ENCODE measurements around the gene TAF11. TPM values are rescaled to one million over a fixed set of nuclear protein-coding genes. Genes with fewer than 3 reads are reported as not detected.

Gene TAF11
- total and polyA plus RNA-seq, 2 donors (not counting 3 experiments of a cell fraction or from before 2014, with no cell fraction given): 30.7 to 37.1 TPM

GRCh38 chr6:34916348-34916967, 28.6 kb upstream of the TAF11 start:
- no peaks in the 10 kb centered on the region for H4K20me1 ChIP-seq (replicated peaks; ENCODE audit: control insufficient read depth, extremely low read depth, insufficient read depth, low read length)
- H3K4me3 ChIP-seq (replicated peaks in 1 of 3; ENCODE audit: insufficient read depth in 1 of 3, low read depth in 1 of 3, low read length in 3 of 3): no peak overlapping the region
- H3K36me3 ChIP-seq (ENCODE audit: control insufficient read depth in 2 of 2, extremely low read depth in 1 of 2, insufficient read depth in 2 of 2, low read length in 2 of 2): no peaks in the 10 kb centered on the region
- DNase-seq (ENCODE audit: low read depth, low spot score) (no peak), FAIRE-seq (no peak)
- no peak overlapping the region for H3K4me2 ChIP-seq (ENCODE audit: insufficient read depth, low read length)
- H3K27ac ChIP-seq (ENCODE audit: insufficient read depth, low read depth, low read length): no peak overlapping the region
- no peak overlapping the region for H3K9ac ChIP-seq (replicated peaks; ENCODE audit: extremely low read depth, insufficient read depth, low read length)
- POLR2A ChIA-PET: no interaction called here
- H3K27me3 ChIP-seq (ENCODE audit: control insufficient read depth in 2 of 2, insufficient read depth in 2 of 2, low read length in 2 of 2): no peaks in the 10 kb centered on the region
- dilution Hi-C loops (cut with MboI; ENCODE audit: extremely low pct_ligation_motif_present, low sequenced_read_pairs): no loop called here
- H3K9me3 ChIP-seq (replicated peaks; ENCODE audit: control insufficient read depth, insufficient read depth, low read length): no peaks in the 10 kb centered on the region
- intact Hi-C loops (cut with micrococcal nuclease): no loop called here
- no peaks in the 10 kb centered on the region for H3K9me1 ChIP-seq (replicated peaks; ENCODE audit: control insufficient read depth, extremely low read depth, insufficient read depth, low read length)
- no peak for TF ChIP-seq MAX (IDR thresholded peaks at IDR 0.05; ENCODE audit: insufficient read depth, insufficient read length)
- TF ChIP-seq POLR2AphosphoS5 (IDR thresholded peaks at IDR 0.05; ENCODE audit: insufficient read depth, low read depth, low read length): no peak
- no peak for TF ChIP-seq GATA2 (IDR thresholded peaks at IDR 0.05; ENCODE audit: insufficient read depth, insufficient read length, low read depth, low read length)
- no peak for TF ChIP-seq POLR2A (IDR thresholded peaks at IDR 0.05; ENCODE audit: low read depth, low read length)
- TF ChIP-seq JUN (IDR thresholded peaks at IDR 0.05; ENCODE audit: borderline replicate concordance, insufficient read depth, insufficient read length, low read depth): no peak
- TF ChIP-seq CTCF (IDR thresholded peaks at IDR 0.05; ENCODE audit: extremely low read depth in 1 of 2, insufficient read depth in 1 of 2, low read depth in 1 of 2, low read length in 2 of 2): no peak
- TF ChIP-seq EZH2 (IDR thresholded peaks at IDR 0.05; ENCODE audit: borderline replicate concordance, low read depth, low read length, severe bottlenecking): no peak
- TF ChIP-seq MYC (IDR thresholded peaks at IDR 0.05; ENCODE audit: low read depth, low read length): no peak
- no peak for TF ChIP-seq FOS (IDR thresholded peaks at IDR 0.05; ENCODE audit: borderline replicate concordance, insufficient read depth, low read length)
- BruUV-seq (replicated peaks): no TSS peak
- H3K79me2 ChIP-seq (ENCODE audit: control insufficient read depth, insufficient read depth, low read length): peaks cover 5% of the 10 kb centered on the region
- H3K4me1 ChIP-seq (ENCODE audit: control insufficient read depth, extremely low read depth, insufficient read depth, low read length): peaks cover 27% of the 10 kb centered on the region
- H2AFZ ChIP-seq (ENCODE audit: low read depth, low read length): no peak overlapping the region
- CTCF ChIA-PET: no interaction called here

Measured in endothelial cell of umbilical vein (primary cell).